SK-N-SH (cell line): Measurements from ENCODE around the gene PCGF3. TPM values are rescaled to one million over a fixed set of nuclear protein-coding genes. Genes with fewer than 3 reads are reported as not detected.

Experiments used
- CTCF ChIA-PET: fragments of 300-600, 350-600 bp; formaldehyde crosslinking; extraction: SDS; loops from one replicate; lab custom pipeline; 2021; lab: Yijun Ruan, JAX
- POLR2A ChIA-PET: fragments of 350-600 bp; sonication (Branson Sonifier 250); formaldehyde crosslinking; extraction: SDS; loops from one replicate; lab custom pipeline; 2020; ENCODE audit warnings: antibody characterized with exemption, inconsistent platforms; lab: Yijun Ruan, JAX
- DNase-seq: peaks from one replicate; pipeline ENCODE4 v3.0.0; 2012
- H2AFZ ChIP-seq: fragments of 200-600 bp; sonication (generic); 2 replicates; pipeline ENCODE4 v1.8.1; 2016; ENCODE audit warnings: antibody characterized with exemption, mild to moderate bottlenecking, low read depth
- H3F3A ChIP-seq: fragments of 200-600 bp; sonication (generic); replicated peaks from 2 replicates; pipeline ENCODE3; 2016; ENCODE audit warnings: antibody characterized with exemption, mild to moderate bottlenecking; ENCODE audit not compliant: insufficient read depth
- H3K27ac ChIP-seq, 2 experiments: fragments of 200-500 bp in 1 of 2; fragments of 200-600 bp in 1 of 2; sonication (Bioruptor generic) in 1 of 2; sonication (generic), shearing (Covaris generic) in 1 of 2; 2 replicates each; pipeline versions ENCODE4 v1.5.1 to v1.6.1; 2014 to 2016; ENCODE audit warnings: low read depth in 2 of 2, inconsistent platforms in 1 of 2, low read length in 1 of 2, mild to moderate bottlenecking in 1 of 2, mixed read lengths in 1 of 2
- H3K27me3 ChIP-seq: fragments of 200-600 bp; sonication (generic), shearing (Covaris generic); 2 replicates; pipeline ENCODE4 v1.6.1; 2016; ENCODE audit warnings: mixed run types; ENCODE audit not compliant: insufficient read depth
- H3K36me3 ChIP-seq, 2 experiments: fragments of 200-500 bp in 1 of 2; fragments of 200-600 bp in 1 of 2; sonication (Bioruptor generic) in 1 of 2; sonication (generic) in 1 of 2; replicated peaks in 1 of 2; 2 replicates each; pipeline versions ENCODE3 to v1.5.1; 2014 to 2016; ENCODE audit warnings: low read length in 1 of 2, mild to moderate bottlenecking in 1 of 2; ENCODE audit not compliant: insufficient read depth in 2 of 2, control insufficient read depth in 1 of 2
- H3K4me1 ChIP-seq, 2 experiments: fragments of 200-500 bp in 1 of 2; fragments of 200-600 bp in 1 of 2; sonication (Bioruptor generic) in 1 of 2; sonication (generic), shearing (Covaris generic) in 1 of 2; 2 replicates each; pipeline versions ENCODE4 v1.5.1 to v1.6.1; 2014 to 2016; ENCODE audit warnings: low read depth in 1 of 2, low read length in 1 of 2, mixed run types in 1 of 2; ENCODE audit not compliant: insufficient read depth in 2 of 2, control insufficient read depth in 1 of 2
- H3K4me2 ChIP-seq: fragments of 200-600 bp; sonication (generic), shearing (Covaris generic); 2 replicates; pipeline ENCODE4 v1.6.1; 2017; ENCODE audit warnings: mixed run types
- H3K4me3 ChIP-seq, 2 experiments: fragments of 200-500 bp in 1 of 2; fragments of 200-600 bp in 1 of 2; sonication (Bioruptor generic) in 1 of 2; sonication (generic), shearing (Covaris generic) in 1 of 2; 2 replicates each; pipeline versions ENCODE4 v1.5.1 to v1.8.1; 2014 to 2016; ENCODE audit warnings: low read depth in 2 of 2, inconsistent platforms in 1 of 2, low read length in 1 of 2, mild to moderate bottlenecking in 1 of 2, mixed read lengths in 1 of 2, moderate library complexity in 1 of 2
- H3K79me2 ChIP-seq: fragments of 200-600 bp; sonication (generic); 2 replicates; pipeline ENCODE4 v1.8.1; 2017; ENCODE audit warnings: mild to moderate bottlenecking; ENCODE audit not compliant: insufficient read depth
- H3K9ac ChIP-seq: fragments of 200-600 bp; sonication (generic); 2 replicates; pipeline ENCODE4 v1.6.1; 2017; ENCODE audit warnings: mixed run types
- H3K9me2 ChIP-seq: fragments of 200-600 bp; sonication (generic); 2 replicates; pipeline ENCODE4 v1.6.1; 2017; ENCODE audit warnings: mixed run types
- H3K9me3 ChIP-seq: fragments of 200-600 bp; sonication (generic); 2 replicates; pipeline ENCODE4 v1.6.1; 2017; ENCODE audit warnings: mixed run types, mild to moderate bottlenecking, moderate library complexity
- H4K20me1 ChIP-seq: fragments of 200-600 bp; sonication (generic); 2 replicates; pipeline ENCODE4 v1.6.1; 2017; ENCODE audit warnings: mild to moderate bottlenecking, mixed run types; ENCODE audit not compliant: insufficient read depth
- CTCF ChIP-seq: fragments of 200-600 bp; sonication (generic); IDR thresholded peaks from 2 replicates; pipeline ENCODE4 v1.6.1; 2017; ENCODE audit warnings: antibody characterized with exemption, mild to moderate bottlenecking, moderate library complexity
- FOSL2 ChIP-seq: IDR thresholded peaks from 2 replicates; pipeline ENCODE4 v1.4.0; 2012; ENCODE audit warnings: low read depth, mild to moderate bottlenecking, moderate library complexity, borderline replicate concordance
- FOXM1 ChIP-seq: IDR thresholded peaks from 2 replicates; pipeline ENCODE4 v1.4.0; 2012; ENCODE audit warnings: low read depth, mild to moderate bottlenecking
- JUND ChIP-seq: IDR thresholded peaks from 2 replicates; pipeline ENCODE4 v1.4.0; 2012
- MXI1 ChIP-seq: IDR thresholded peaks from 2 replicates; pipeline ENCODE4 v1.6.1; 2012; ENCODE audit warnings: mild to moderate bottlenecking, low read depth, low read length, improper control_type of control experiment
- RAD21 ChIP-seq: IDR thresholded peaks from 2 replicates; pipeline ENCODE4 v1.6.1; 2012; ENCODE audit warnings: mild to moderate bottlenecking, low read length
- SIN3A ChIP-seq: IDR thresholded peaks from 2 replicates; pipeline ENCODE4 v1.6.1; 2012; ENCODE audit warnings: low read depth, mild to moderate bottlenecking, low read length, moderate library complexity, borderline replicate concordance
- TAF1 ChIP-seq: IDR thresholded peaks from 2 replicates; pipeline ENCODE4 v1.6.1; 2012; ENCODE audit warnings: low read depth, mild to moderate bottlenecking, low read length, moderate library complexity, borderline replicate concordance
- TCF12 ChIP-seq: IDR thresholded peaks from 2 replicates; pipeline ENCODE4 v1.4.0; 2012
- USF1 ChIP-seq: IDR thresholded peaks from 2 replicates; pipeline ENCODE4 v1.4.0; 2012; ENCODE audit warnings: low read depth, borderline replicate concordance
- USF2 ChIP-seq: fragments of 150-350 bp; IDR thresholded peaks from 2 replicates; pipeline ENCODE4 v1.6.1; 2017; ENCODE audit warnings: antibody characterized with exemption, low read length, low read depth, borderline replicate concordance
- YY1 ChIP-seq: IDR thresholded peaks from 2 replicates; pipeline ENCODE4 v1.4.0; 2012; ENCODE audit warnings: low read depth, mild to moderate bottlenecking
- WGBS: methylation state at CpG from one replicate; pipeline ENCODE4 v1.1.6; 2017; ENCODE audit warnings: low lambda C conversion rate; 5-methylcytosine and 5-hydroxymethylcytosine counted together
- polyA plus RNA-seq, 3 experiments: library from polyadenylated mRNA; depleted of rRNA; stranded (reverse); fragments of >200 nt; gene quantifications; 2 replicates each; pipeline ENCODE4 v1.2.3, GENCODE V29; 2012
- TF ChIP-seq, protein P1 (sequence below): IDR thresholded peaks from 2 replicates; pipeline ENCODE4; 2012
- TF ChIP-seq, protein P2 (sequence below): IDR thresholded peaks from 2 replicates; pipeline ENCODE4 v1.4.0; 2012; ENCODE audit warnings: low read depth
- TF ChIP-seq, protein P3 (sequence below): IDR thresholded peaks from 2 replicates; pipeline ENCODE4 v1.4.0; 2012; ENCODE audit warnings: low read depth, borderline replicate concordance

The PCGF3 gene
- polyA plus RNA-seq, 1 of the 3 experiments (the other 2 are of a cell fraction): 44.8 TPM

GRCh38 chr4:707929-708630, 2.4 kb downstream of the PCGF3 start:
- POLR2A ChIA-PET: no interaction called here
- no peaks in the 10 kb centered on the region for H3K9me3 ChIP-seq
- H3K4me1 ChIP-seq: peaks cover 0 to 25% of the 10 kb centered on the region in 2 experiments; a peak in 2 of 4 replicates
- peaks cover 4 to 7% of the 10 kb centered on the region in 2 experiments for H3K36me3 ChIP-seq
- no peak overlapping the region; a peak in 3 of 4 replicates for H3K4me3 ChIP-seq
- no peak overlapping the region for H3K27ac ChIP-seq
- TF ChIP-seq, protein P1, sequence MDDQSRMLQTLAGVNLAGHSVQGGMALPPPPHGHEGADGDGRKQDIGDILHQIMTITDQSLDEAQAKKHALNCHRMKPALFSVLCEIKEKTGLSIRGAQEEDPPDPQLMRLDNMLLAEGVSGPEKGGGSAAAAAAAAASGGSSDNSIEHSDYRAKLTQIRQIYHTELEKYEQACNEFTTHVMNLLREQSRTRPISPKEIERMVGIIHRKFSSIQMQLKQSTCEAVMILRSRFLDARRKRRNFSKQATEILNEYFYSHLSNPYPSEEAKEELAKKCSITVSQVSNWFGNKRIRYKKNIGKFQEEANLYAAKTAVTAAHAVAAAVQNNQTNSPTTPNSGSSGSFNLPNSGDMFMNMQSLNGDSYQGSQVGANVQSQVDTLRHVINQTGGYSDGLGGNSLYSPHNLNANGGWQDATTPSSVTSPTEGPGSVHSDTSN: no peak
- TF ChIP-seq FOSL2: no peak
- TF ChIP-seq, protein P2, sequence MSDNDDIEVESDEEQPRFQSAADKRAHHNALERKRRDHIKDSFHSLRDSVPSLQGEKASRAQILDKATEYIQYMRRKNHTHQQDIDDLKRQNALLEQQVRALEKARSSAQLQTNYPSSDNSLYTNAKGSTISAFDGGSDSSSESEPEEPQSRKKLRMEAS: no peak
- no peak for TF ChIP-seq USF1
- TF ChIP-seq TCF12: no peak
- no peak for TF ChIP-seq FOXM1
- TF ChIP-seq SIN3A: no peak
- TF ChIP-seq CTCF: no peak
- TF ChIP-seq RAD21: no peak
- no peak for TF ChIP-seq YY1
- TF ChIP-seq USF2: no peak
- TF ChIP-seq, protein P3, sequence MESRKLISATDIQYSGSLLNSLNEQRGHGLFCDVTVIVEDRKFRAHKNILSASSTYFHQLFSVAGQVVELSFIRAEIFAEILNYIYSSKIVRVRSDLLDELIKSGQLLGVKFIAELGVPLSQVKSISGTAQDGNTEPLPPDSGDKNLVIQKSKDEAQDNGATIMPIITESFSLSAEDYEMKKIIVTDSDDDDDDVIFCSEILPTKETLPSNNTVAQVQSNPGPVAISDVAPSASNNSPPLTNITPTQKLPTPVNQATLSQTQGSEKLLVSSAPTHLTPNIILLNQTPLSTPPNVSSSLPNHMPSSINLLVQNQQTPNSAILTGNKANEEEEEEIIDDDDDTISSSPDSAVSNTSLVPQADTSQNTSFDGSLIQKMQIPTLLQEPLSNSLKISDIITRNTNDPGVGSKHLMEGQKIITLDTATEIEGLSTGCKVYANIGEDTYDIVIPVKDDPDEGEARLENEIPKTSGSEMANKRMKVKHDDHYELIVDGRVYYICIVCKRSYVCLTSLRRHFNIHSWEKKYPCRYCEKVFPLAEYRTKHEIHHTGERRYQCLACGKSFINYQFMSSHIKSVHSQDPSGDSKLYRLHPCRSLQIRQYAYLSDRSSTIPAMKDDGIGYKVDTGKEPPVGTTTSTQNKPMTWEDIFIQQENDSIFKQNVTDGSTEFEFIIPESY: no peak
- TF ChIP-seq MXI1: no peak
- no peak for TF ChIP-seq TAF1
- no peak for TF ChIP-seq JUND
- TF ChIP-seq, all 33 proteins: peak for 0
- Histone ChIP-seq H3K4me2 (peak overlapping the region; percentile 98), H2AFZ (no peak overlapping the region), H3K9ac (no peak overlapping the region), H3K27me3 (no peaks in the 10 kb centered on the region), H3K9me2 (no peaks in the 10 kb centered on the region), H3F3A (peaks cover 3% of the 10 kb centered on the region), H4K20me1 (peaks cover 51% of the 10 kb centered on the region), H3K79me2 (peaks cover 70% of the 10 kb centered on the region)
- CTCF ChIA-PET: interaction anchor here (0.7 to 1.9 kb wide), 2 partner anchors 24 to 105 kb away, joined by 3 to 9 read pairs; no protein-coding TSS in a partner anchor
- WGBS: 83% methylated on average over 3 of the region's 11 CpGs
- DNase-seq: no peak
